HG02870 (cell line): ENCODE results near the gene ATF7IP2.
"Not testable (repeated sequence)": the region's sequence is repeated elsewhere in the genome, so short reads cannot be mapped to it uniquely, and the experiment has no call there.

Experiments used
- ATAC-seq: cut with Tn5 transposase; IDR thresholded peaks from one replicate; pipeline ENCODE4 v1.9.1; 2021; ENCODE audit warnings: mild to moderate bottlenecking, moderate library complexity; ENCODE audit not compliant: unreplicated experiment

The ATF7IP2 gene

GRCh38 chr16:10371592-10371991 lies 14.3 kb upstream of the ATF7IP2 start:
- ATAC-seq = no peak

GRCh38 chr16:10373556-10373955 lies 12.3 kb upstream of the ATF7IP2 start:
- no peak for ATAC-seq

GRCh38 chr16:10376229-10376628 lies 9.6 kb upstream of the ATF7IP2 start:
- no peak for ATAC-seq

GRCh38 chr16:10383626-10384025 lies 2.2 kb upstream of the ATF7IP2 start:
- no peak for ATAC-seq

- ATAC-seq = no peak
These were observed 748 bp downstream of the ATF7IP2 start for GRCh38 chr16:10386517-10387100.

DNA sequence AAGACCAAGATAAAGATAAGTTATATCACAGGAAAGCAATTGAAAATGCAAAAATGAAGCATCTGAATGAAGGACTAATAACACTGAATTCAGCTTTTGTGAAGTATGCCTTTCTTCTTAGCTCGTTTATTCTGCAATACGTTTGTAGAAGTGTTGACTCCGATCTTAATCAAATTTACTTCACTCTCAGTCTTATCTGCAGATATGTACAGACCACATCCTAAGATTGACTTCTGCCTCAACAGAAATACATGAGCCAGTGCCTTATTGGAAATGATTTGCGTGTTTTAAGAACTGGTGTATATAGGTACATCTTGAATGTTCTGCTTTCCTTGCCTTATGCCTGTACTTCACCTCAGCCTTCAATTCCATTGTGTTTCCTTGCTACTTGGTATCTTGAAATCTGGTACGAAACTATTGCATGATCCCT lies 1.3 kb downstream of the ATF7IP2 start:
- ATAC-seq = no peak

DNA sequence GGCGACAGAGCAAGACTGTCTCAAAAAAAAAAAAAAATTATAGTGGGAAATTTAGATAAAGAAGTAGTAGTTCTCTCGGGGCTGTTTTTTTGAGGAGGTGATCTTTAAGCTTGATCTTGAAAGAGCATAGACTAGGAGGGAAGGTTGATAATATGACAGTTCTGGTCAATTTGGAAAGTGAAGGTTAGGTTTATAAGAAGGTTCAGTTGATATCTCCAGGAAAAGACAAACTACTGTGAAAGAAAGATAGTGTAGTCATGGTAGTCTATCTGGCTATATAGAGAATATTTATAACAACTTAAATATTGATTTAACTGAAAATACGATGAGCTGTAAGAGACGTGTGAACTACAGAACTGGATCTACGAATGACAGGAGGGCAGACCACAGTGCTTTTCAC lies 3.1 kb downstream of the ATF7IP2 start:
- ATAC-seq = no peak

DNA sequence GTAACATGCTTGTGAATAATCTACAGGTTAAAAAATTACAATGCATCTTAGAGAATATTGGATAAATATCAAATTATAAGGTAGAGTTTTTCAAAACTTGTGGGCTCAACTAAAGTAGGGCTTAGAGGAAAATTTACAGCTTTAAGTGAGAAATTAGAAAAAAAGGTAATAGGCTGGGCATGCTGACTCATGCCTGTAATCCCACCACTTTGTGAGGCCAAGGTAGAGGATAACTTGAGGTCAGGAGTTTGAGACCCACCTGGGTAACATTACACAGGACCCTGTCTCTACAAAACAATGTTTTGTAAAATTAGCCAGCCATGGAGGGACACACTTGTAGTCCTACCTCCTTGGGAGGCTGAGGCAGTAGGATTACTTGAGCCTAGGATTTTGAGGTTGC lies 4.5 kb downstream of the ATF7IP2 start:
- ATAC-seq = no peak

DNA sequence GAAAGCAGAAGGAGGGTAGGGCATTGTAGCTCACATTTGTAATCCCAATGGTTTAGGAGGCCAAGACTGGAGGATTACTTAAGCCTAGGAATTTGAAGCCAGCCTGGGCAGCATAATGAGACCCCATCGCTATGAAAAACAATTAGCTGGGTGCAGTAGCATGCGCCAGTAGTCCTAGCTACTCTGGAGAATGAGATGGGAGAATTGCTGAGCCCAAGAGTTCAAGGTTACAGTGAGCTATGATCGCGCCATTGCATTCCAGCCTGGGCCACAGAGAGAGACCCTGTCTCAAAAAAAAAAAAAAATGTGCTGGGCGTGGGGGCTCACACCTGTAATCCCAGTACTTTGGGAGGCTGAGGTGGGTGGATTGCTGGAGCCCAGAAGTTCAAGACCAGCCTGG lies 5.0 kb downstream of the ATF7IP2 start:
- ATAC-seq = no peak

DNA sequence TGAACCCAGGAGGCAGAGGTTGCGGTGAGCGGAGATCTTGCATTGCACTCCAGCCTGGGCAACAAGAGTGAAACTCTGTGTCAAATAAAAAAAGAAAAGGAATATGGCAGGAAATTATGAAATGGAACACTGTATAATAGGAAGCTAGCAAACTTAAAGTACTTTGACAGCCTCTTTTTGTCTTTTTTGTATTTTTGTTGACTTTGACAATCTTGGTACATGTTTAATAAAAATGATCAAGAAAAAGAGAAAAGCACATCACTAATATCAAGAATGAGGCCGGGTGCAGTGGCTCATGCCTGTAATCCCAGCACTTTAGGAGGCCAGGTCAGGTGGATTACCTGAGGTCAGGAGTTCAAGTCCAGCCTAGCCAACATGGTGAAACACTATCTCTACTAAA lies 5.5 kb downstream of the ATF7IP2 start:
- ATAC-seq = no peak

- no peak for ATAC-seq
These were observed 17.1 kb downstream of the ATF7IP2 start for GRCh38 chr16:10402975-10403374.

- no peak for ATAC-seq
These were observed 19.6 kb downstream of the ATF7IP2 start for GRCh38 chr16:10405386-10405939.

DNA sequence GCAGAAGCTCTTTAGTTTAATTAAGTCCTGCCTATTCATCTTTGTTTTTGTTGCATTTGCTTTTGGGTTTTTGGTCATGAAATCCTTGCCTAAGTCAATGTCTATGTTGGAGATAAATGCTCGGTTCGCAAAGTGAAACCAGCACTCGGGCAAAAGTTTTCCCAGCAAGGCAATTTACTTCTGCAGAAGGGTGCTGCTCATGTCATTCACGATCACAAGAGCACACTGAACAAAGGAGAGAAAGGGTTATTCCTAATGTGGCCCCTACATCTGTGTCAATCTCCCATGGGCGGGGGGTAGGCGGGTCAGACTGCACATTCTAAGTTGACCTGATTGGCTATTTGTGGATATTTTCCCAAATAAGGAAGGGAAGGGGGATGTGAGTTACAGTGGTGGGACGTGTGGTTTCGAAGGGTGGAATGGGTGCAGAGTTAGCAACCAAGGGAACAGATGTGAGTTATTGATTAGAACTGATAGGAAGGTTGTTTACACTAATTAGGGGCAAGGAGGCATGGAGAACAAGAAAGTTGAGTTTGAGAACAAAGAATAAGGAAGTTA lies 23.0 kb downstream of the ATF7IP2 start:
- no peak for ATAC-seq

GRCh38 chr16:10409713-10410112 lies 23.9 kb downstream of the ATF7IP2 start:
- not testable (repeated sequence) for ATAC-seq

- ATAC-seq = no peak
These were observed 24.6 kb downstream of the ATF7IP2 start for GRCh38 chr16:10410469-10410868.

DNA sequence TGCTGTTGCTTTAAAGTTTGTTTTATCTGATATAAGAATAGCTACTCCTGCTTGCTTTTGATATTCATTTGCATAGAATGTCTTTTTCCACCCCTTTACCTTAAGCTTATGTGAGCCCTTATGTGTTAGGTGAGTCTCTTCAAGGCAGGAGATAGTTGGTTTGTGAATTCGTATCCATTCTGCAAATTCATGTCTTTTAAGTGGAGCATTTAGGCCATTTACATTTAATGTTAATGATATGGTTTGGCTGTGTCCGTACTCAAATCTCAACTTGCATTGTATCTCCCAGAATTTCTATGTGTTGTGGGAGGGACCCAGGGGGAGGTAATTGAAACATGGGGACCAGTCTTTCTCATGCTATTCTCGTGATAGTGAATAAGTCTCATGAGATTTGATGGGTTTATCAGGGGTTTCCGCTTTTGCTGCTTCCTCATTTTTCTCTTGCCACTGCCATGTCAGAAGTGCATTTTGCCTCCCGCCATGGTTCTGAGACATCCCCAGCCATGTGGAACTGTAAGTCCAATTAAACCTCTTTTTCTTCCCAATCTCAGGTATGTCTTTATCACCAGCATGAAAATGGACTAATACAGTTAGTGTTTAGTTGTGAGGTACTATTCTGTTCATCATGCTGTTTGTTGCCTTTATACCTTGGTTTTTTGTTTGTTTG lies 27.2 kb downstream of the ATF7IP2 start:
- no peak for ATAC-seq

DNA sequence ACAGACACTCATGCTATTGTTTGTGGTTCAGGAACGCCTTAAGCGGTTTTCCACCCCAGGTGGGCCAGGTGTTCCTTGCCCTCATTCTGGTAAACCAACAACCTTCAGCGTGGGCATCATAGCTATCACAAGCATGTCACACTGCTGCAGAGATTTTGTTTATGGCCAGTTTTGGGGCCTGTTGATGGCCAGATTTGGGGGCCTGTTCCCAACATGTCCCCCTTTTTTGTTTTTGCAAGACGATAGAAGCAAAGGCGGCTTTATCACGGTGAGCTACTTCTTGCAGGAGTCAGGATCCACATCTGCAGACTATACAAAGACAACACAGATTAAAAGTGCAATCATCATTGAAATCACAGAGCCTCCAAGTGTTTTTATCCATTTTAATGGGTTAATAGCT lies 32.3 kb downstream of the ATF7IP2 start:
- ATAC-seq = not testable (repeated sequence)

DNA sequence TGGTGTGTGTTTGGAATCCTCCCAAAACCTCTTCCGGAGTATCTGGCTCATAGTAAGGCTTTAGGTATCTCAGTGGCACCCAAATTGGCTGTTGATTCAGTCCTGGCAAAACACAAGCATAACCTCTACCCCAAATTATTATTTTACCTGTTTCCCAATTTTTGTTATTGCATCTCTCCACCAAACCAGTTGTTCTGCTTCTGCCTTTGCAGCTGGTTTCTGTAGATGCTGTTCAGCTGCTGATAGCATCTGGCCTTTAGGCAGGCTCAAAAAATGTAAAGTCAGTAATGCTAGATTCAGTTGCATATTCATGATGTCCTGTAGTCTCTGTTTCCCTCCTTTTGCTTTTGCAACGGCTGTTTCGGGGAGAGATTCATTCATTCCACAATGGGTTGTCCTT lies 33.8 kb downstream of the ATF7IP2 start:
- ATAC-seq = no peak

DNA sequence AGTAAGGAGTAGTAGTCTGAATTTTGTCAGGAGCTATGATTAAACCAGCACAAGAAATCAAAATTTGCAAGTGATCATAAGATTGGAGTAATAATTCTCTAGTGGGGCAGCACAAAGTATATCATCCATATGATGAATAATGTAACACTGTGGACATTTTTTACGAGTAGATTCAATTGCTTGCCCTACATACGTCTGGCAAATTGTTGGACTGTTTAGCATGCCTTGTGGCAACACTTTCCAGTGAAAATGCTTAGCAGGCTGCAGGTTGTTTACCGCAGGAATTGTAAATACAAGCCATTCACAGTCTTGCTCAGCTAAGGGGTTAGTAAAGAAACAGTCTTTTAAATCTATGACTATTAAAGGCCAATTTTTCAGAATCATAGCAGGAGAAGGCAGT lies 35.7 kb downstream of the ATF7IP2 start:
- ATAC-seq = no peak

DNA sequence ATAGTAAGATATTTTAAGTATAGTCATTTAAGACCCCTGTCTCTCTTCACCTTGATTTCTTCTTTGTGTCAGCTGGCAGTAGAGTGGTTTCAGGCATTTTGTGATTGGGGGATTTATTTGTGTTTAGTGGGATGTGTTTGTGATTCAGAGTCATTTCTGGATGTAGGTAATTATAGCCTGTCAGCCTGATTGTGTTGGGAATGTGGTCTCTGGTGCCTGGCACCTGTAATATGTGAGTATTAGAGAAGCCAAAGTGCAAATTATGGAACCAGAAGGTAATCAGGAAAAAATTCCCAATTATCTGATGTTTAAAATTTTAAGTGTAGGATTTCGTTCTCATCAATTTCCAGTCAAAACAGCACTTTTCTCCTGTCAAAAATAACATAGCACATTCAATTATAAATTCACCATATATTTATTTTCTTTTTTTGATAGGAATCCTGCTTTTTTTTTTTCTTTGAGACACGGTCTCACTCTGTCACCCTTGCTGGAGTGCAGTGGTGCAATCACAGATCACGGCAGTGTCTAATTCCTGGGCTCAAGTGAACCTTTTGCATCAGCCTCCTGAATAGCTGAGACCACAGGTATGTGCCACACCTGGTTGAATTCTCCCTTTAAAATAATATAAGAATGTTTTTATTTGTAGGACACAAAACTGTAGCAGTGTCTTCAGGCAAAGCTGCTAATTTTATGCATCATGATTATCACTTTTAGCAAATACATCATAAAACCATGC lies 42.7 kb downstream of the ATF7IP2 start:
- no peak for ATAC-seq

GRCh38 chr16:10429299-10429969 lies 43.6 kb downstream of the ATF7IP2 start:
- ATAC-seq = not testable (repeated sequence)
